Measurements from ENCODE around the gene CAPZA2.
"Not testable (repeated sequence)": the region's sequence is repeated elsewhere in the genome, so short reads cannot be mapped to it uniquely, and the experiment has no call there.

Gene CAPZA2

DNA sequence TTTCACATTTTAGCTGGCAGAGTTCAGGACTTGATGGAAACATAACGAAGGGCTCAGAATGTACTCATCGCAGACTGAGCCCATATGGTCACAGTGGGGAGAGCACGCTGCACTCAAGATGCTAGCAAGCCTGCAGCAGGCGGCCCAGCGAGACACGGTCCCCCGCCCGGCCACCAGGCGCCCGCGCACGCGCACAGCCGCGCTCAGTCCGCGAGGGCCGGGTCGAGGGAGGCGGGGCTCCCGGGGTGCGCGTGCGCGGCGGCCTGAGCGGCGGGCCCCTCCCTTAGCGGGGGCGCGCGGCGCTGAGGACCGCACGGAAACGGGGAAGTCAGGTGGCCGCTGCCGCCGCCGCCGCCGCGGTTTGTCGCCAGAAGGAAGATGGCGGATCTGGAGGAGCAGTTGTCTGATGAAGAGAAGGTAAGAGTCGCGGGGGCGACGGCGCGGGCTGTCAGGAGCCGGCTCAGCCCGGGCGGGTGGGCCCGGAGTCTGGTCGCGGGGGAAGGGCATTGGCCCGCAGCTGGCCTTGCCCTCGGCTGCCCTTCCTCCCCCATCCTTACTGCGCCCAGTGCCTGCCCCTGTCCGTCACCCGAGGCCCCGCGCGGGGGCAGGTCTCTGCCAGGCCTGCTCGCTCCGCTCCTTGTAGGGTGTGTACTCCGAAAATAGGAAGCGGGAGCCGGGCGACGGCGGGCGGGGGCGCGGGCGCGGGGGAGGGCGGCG lies at the start of gene CAPZA2:
Gene CAPZA2 (plus strand): TSS at position 354 of the 717 bp plus-strand sequence. CDS start 25 bp downstream, at position 379.
- DNase-seq = peak; percentile 91

DNA sequence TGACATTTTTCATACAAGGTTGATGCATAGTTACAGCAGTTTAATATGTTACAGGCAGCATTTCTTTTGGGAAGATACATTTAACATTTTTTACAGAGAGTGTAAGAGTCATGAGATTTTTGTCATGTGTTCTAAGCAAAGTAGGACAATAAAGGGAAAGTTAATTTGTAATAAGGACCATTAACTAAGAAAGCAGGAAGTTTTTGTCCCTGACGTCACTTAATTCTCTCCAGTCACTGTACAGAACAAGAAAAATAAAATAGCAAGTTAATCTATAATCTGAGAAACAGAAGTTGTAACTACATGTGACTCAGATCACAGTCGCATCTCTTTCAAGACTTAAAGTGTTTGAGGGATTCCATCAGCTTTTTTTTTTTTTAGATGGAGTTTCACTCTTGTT lies 49.5 kb upstream of the CAPZA2 start:
- no peak for DNase-seq

DNA sequence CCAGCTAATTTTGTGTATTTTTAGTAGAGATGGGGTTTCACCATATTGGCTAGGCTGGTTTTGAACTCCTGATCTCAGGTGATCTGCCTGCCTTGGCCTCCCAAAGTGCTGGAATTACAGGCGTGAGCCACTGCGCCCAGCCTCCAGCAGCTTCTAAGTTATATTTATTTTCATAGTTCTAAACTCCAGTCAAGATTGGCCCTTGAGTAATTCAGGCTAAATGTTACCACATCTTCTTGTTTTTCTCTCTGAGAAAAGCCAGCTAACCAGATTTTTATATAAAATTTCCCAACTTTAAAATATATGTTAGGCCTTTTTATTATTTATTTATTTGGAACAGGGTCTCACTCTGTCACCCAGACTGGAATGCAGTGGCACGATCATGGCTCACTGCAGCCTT lies 49.0 kb upstream of the CAPZA2 start:
- not testable (repeated sequence) for DNase-seq

DNA sequence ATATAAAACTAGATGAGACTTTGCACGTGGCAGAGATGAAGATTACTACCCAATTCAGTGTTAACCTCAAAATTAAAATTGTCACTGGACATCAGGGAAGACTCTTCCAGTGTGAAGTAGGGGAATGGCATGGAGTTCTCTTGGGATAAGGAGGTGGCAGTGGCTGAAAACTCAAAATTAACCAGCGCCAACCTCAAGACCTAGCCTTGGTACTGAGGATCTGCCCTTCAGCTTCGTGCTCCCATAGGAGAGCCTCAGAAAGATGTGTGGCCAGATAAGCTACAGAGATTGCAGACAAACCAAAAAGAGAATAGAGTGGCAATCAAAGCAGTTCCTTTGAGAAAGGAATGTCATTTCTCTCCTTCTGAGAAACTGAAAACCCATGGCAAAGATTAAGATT lies 47.3 kb upstream of the CAPZA2 start:
- DNase-seq = no peak

DNA sequence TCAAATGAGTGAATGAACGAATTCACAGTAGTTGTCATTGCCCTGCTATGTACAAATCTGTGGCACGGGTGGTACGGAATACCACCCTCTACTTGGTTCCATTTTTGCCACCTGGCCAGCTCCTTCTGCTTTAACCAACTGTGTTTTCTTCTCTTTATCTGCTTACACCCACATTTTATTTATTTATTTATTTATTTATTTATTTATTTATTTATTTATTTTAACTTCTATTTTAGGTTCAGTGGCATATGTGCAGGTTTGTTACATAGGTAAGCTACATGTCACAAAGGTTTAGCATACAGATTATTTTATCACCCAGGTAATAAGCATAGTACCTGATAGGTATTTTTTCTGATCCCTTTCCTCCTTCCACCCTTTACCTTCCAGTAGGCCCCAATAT lies 42.2 kb upstream of the CAPZA2 start:
- DNase-seq = no peak

DNA sequence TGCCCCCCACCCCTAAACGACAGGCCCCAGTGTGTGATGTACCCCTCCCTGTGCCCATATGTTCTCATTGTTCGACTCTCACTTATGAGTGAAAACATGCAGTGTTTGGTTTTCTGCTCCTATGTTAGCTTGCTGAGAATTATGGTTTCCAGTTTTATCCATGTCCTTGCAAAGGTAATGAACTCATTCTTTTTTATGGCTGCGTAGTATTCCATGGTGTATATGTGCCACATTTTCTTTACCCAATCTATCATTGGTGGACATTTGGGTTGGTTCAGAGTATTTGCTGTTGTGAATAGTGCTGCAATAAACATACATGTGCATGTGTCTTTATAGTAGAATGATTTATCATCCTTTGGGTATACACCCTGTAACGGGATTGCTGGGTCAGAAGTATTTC lies 40.7 kb upstream of the CAPZA2 start:
- not testable (repeated sequence) for DNase-seq

DNA sequence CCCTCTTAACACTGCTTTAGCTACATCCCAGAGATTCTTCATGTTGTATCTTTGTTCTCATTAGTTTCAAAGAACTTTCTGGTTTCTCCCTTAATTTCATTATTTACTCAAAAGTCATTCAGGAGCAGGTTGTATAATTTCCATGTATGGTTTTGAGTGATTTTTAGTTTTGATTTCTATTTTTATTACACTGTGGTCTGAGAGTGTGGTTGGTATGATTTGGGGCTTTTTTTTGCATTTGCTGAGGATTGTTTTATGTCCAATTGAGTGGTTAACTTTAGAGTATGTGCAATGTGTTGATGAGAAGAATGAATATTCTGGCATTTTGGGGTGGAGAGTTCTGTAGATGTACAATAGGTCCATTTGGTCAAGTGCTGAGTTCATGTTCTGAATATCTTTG lies 37.9 kb upstream of the CAPZA2 start:
- no peak for DNase-seq

DNA sequence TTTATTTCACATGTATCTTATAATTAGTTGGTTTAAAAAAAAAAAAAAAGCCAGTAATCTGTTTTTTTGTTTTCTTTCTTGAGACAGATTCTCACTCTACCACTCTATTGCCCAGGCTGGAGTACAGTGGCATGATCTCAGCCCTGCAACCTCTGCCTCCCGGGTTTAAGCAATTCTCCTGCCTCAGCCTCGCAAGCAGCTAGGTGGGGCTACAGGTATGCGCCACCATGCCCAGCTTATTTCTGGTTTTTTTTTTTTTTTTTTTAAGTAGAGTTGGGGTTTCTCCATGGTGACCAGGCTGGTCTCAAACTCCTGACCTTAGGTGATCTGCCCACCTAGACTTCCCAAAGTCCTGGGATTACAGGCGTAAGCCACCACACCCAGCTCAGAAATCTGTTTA lies 34.1 kb upstream of the CAPZA2 start:
- DNase-seq = no peak

DNA sequence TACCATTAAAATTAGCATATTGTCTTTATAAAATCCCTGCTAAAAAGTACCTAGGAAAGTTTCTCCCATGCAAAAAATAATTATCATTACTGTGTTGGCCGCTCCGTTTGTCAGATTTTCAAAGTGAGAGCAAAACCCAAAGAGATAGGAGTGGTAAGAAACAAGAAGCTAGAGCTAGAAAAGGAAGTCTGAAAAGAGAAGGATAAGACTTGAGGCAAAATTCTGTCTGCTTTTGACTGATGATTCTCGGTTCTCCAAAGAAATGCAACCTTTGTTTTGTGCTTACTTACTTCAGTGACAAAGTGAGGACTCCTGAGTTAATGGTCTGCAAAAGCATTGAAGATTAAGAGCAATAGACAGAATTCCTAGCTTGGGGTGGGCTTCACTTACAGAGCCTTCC lies 33.3 kb upstream of the CAPZA2 start:
- DNase-seq = no peak

DNA sequence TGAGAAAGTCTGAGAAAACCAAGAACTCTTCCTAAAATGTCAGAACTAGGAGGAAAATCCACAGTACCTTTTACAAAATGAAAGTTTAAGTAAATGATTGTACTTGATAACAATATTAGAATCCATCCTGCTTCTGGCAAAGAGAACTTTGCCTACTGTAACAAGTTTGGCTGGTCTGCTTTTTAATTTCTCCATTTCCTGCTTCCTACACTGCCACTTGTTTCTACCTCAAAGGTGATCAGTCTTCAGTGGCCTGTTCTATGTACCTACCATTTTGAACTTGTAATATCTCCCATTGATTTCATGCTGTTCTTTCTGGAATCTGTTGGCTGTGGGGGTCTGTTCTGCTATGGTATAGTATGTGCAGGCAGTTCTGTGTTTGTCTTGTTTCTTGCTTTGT lies 32.9 kb upstream of the CAPZA2 start:
- DNase-seq = no peak

DNA sequence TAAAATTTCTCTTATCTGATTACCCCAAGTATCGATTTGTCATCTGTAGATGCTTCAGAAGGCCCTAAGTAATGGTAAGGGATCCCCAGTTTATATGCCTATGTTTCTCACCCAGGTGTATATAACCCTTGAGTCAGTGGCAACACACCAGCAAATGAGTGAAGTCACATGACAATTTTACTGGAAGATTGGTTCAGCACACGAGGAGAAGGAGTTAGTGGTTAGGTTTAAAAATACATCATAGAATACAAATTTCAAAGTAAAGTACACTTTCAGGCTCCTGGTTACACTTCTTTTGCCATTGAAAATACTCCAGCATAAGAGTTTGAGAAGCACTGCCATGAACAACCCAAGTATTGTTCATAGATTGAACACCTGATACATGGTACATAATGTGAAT lies 29.7 kb upstream of the CAPZA2 start:
- no peak for DNase-seq

DNA sequence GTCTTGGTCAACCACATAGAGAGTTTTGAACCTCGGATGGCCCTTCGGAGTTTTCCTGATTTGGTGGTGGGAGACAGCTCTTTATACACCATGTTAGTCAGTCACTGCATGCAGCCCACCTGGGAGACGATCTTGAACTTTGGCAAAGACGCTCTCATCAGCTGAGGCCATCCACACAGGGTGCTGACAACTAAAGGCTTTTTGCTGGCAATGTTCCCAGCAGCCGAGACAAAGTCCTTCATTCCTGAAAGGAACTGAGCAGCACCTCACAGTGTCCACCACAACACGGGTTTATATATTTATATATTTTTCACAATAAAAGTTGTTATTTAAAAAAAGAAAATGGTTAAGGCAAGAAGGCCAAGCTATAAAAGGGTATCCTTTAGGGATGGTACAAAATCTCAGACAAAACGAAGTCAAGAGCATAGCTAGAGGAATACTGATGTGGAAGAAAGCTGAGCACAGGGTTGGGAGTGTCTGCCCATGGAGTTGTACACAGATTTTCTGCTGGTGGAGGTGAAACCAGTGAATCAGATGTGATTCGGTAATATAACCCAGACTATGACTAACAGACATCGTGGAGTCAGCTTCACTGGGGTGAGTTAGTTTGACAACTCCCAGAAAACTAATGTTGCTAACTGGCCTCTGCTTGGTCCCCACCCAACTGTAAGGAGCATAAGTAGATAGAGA lies 27.4 kb upstream of the CAPZA2 start:
- DNase-seq = peak; percentile 17

DNA sequence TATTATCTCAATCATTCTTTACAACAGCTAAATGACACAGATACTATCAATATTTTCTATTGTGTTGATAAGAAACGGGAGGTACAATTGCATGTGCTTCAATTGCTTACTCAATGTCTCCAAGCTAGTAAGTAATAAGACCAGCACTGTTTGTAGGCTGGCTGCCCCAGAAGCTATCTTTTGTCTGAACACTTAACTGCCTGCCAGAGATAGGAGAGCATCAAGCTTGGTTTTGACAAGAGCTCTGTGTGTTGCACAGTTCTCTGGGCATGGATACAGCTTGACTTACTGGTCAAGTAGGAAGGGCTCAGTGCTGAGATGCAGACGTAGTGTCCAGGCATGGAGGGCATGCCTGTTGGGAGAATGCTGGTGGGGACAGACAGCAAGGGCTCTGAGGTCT lies 26.3 kb upstream of the CAPZA2 start:
- DNase-seq = no peak

DNA sequence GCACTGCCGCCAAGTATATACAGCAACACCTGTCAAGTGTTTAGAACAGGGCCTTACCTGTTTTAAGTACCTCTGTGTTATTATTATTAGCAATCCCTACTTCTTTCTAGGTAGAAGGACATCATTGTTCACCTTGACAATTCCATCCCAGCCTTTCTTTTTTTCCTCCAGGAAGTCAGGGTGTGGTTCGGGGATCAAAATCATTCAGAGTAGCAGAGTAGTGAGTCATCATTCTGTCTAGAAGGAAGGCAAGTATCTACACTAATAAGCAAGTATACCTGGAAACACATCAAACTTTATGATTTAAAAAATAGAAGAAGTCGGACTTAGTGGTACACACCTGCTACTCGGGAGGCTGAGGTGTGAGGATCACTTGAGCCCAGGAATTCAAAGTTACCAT lies 25.5 kb upstream of the CAPZA2 start:
- DNase-seq = no peak

DNA sequence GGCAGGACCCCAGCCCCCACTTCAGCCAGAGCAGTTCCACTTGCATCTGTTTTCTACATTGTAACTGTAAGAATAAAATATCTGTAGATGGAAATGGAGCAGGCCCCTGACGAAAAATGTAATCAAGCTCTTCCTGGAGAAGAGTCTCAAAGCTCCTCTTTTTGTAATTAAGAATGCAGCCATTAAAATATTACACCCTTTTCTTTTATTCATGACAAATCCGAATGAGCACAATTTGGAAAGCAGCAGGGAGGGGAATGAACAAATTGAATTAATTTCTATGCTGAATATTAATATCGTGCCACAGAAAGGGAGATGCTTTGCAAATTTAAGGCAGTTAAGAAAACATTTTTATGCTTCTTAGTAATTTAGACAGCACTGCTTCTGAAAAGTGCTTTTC lies 24.8 kb upstream of the CAPZA2 start:
- no peak for DNase-seq

DNA sequence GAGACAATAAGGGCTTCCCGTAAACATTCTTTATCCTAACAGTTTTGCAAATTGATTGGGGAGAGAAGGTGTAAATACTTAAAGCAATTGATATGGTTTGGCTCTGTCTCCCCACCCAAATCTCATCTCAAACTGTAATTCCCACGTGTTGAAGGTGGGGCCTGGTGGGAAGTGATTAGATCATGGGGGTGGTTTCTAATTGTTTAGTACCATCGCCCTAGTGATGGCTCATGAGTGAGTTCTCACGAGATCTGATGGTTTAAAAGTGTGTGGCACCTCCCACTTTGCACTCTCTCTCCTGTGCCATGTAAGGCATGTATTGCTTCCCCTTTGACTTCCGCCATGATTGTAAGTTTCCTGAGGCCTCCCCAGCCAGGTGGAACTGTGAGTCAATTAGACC lies 22.1 kb upstream of the CAPZA2 start:
- no peak for DNase-seq

DNA sequence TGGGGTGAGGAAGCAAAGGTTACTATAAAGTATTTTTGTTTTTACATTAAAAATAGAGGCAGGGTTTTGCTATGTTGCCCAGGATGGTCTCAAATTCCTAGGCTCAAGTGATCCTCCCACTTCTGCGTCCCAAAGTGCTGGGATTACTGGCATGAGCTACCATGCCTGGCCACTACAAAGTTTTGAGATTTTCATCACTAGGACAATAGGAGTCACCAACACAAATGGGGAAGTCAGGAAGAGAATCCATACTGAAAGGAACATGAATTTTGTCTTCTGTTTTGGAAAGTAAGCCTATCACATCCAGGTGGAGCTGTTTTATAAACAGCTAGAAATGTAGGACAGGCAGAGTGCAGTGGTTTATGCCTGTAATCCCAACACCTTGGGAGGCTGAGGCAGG lies 20.0 kb upstream of the CAPZA2 start:
- DNase-seq = no peak

DNA sequence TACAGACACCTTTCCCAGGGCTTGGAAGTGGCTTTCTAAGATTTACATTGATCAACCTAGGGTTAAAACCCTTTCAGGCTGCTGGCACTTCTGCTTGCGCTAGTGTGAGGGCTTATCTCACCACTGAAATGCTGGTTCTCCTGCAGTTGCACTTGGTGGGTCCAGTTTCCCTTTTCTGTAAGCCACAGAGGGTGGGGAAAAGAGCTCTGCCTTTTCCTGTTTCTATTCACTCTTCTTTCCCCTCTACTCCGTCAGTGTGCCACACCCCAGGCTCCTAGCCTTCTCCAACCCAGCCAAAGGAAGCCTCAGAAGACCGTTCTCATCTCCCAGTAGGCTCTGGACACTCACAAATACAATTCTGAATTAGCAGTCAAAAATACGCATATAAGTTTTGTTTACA lies 19.0 kb upstream of the CAPZA2 start:
- no peak for DNase-seq

DNA sequence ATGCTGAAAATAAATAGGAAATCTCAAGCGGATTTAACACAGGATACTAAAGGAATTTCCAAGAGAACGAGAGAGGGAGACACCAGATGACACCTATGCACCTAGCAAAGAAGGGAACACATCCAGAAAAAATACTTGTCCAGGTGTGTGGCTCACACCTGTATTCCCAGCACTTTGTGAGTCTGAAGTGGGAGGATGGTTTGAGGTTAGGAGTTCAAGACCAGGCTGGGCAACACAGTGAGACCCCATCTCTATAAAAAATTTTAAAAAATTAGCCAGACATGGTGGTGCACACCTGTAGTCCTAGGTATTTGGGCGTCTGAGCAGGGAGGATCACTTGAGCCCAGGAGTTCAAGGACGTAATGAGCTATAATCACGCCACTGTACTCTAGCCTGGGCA lies 11.2 kb upstream of the CAPZA2 start:
- no peak for DNase-seq

DNA sequence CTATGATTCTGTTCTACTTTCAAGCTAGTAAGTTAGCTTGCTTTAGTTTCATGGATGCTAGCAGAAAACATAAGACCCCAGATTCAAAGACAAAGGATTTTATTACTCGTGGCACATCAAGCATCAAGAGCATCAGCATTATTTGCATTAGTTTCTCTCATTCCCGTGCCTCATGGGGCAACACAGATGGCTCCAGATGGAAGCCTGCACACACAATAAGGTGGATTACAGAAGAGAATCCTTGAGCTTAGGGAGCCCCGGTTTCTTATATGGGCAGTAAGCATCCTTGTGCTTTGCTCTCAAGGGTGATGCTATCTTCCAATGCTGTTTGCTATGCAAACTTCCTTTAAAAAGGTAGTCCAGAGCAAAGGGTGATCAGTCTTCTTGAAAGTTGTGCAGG lies 10.7 kb upstream of the CAPZA2 start:
- no peak for DNase-seq

DNA sequence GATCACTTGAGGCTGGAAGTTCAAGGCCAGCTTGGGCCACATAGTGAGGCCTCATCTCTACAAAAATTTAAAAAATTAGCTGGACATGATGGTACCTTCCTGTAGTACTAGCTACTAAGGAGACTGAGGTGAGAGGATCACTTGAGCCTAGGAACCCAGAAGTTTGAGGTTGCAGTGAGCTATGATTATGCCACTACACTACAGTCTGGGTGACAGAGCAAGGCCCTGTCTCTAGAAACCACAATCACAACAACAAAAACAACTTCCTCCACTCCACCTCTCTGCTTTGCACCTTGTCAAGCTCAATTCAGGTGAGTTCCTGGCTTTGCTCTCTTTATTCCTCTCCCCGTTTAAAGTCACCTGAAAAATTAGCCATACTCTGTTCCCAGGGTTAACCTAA lies 8.3 kb upstream of the CAPZA2 start:
- DNase-seq = no peak

DNA sequence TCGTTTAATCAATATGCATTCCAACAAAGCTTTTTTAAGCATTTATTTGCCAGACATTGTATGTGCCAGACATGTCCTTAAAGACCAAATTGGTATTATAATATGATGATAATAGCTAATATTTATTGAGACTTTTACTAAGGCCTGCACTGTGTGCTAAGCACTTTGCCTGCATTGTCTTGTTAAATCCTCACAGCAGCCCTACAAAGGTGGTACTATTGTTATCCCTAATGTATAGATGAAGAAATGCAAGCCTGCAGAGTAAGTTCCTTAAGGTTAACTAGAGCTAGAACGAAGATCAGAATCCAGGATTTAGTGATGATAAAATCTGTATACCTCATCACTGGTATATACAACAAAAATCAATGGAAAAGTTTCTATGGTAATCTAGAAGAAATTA lies 5.3 kb upstream of the CAPZA2 start:
- DNase-seq = no peak

DNA sequence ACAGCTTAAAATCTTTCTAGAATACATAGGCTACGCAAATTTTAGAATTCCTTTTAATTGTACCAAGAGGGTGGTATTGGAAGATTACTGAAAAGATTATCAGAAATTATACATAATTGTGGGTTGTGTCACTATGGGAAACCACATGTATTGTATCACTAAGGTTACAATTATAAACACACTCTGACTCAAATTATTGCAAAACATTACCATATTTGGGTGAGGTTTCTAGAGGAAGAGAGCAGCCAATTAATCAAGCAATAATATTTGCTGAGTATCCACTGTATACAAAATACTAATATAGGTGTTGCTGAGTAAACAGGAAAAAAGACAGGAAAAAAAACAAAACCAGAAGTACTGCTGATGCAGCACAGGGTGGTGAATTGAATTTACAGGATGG lies 3.1 kb upstream of the CAPZA2 start:
- DNase-seq = peak; percentile 82

DNA sequence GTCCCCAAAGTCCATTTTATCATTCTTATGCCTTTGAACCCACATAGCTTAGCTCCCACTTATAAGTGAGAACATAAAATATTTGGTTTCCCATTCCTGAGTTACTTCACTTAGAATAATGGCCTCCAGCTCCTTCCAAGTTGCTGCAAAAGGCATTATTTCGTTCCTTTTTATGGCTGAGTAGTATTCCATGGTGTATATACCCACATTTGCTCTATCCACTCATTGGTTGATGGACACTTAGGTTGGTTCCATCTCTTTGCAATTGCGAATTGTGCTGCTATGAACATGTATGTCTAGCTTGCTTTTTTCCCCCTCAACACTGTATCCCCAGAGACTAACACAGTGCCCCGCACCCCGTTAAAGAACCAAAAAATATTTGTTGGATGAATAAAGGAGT lies 670 bp upstream of the CAPZA2 start:
- no peak for DNase-seq

Data from fibroblast of skin of right quadriceps (primary cell).